Right forelimb (tissue), 1 donor: Measurements from ENCODE around the gene C7orf33.
"Not testable (repeated sequence)": the region's sequence is repeated elsewhere in the genome, so short reads cannot be mapped to it uniquely, and the experiment has no call there.

Source experiments
- DNase-seq: peaks from one replicate; pipeline ENCODE4 v3.0.0-alpha.2; 2018

The C7orf33 gene

DNA sequence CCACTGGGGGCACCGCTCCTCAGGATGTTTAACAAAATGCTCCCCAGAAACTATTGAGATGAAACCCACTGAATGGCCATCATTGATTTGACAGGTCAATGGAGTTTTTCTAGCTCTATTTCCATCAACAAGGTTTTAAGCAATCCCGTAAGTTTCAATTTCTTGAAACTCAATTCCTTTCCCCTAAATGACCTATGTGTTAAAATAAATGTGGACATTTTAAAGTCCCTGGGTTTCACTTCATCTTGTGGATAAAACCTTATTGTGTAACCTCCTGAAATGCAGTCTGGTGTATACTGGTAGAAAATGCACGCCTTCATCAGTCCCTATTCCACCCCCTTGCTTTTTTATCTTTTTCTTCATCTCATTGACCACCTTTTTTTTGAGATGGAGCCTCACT is 8.9 kb upstream of the C7orf33 start:
- DNase-seq = no peak

DNA sequence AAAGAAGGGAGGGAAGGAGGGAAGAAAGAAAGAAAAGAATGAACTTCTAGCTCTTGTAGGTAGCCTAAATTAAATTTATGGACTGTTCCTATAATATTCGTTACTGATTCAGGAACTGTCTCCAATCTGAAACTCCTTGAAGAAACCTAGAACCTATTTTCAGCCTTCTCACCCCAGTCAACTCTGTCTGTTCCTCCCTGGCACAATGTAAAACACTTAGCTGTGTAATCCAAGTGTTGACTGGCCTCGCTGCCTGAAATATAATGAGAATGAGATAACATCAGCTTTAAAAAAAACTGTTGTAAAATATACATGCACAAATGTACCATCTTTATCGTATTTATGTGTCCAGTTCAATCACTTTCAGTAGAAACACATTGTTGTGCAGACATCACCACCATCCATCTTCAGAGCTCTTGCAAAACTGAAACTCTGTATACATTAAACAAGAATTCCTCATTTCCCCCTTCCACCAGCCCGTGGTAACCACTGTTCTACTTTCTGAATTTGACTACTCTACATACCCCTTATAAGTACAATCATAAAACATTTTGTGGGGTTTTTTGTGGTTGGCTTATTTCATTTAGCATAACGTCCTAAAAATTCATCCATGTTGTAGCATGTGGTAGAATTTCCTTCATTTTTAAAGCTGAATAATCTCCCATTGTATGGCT is 6.3 kb upstream of the C7orf33 start:
- no peak for DNase-seq

DNA sequence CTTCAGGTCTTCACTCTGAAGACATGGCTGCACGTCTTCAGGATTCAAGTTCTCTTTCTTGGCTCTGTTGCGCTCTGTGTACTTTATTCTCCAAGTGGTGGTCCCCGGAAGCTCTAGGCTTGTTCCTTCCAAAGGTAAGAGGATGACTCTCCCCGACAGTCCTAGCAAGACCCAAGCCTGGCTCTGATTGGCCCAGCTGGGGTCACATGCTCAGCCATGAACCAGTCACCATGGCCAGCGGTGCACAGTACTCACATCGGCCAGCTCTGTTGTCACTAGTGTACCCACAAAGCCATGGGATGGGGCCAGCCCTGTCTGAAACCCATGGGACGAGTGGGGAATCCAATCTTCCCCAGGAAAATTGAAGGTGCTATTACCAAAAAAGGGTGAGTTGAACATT is 5.2 kb upstream of the C7orf33 start:
- no peak for DNase-seq

DNA sequence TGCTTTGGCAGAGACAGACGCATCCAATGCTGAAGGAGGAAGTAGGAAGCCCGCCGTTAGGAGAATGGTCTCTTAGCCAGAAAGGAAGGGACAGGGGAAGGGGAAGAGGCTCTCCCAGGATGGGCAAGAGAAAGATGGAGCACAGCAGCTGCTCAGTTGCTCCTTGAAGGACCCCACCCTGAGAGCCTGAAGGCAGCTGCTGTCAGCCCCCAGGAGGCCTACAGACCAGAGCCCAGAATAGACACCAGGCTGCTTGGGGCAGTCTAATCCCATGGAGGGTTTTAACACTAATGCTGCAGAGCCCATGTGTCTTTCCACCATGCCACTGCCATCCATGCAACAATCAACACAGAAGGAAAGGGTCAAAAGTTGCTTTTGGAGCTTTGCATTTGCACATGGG is 3.5 kb upstream of the C7orf33 start:
- no peak for DNase-seq

DNA sequence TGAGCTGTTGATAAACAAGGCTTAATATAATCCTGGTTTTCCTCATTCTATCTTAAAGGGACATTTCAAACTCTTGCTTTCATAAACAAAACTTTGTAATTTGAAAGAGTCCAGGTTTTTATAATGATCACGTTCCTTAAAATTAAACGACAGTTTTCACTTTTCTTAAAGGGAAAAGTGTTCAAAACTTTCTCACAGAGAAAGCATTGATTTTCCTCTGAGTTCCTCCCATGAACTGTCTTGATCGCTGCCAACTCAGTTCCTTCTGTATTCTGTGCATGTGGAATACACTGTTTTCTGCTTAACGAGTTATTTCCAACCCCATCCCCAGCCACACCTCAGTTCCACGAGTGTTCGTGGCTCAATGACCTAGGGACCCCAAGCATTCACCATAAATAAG is 2.4 kb upstream of the C7orf33 start:
- DNase-seq = no peak

DNA sequence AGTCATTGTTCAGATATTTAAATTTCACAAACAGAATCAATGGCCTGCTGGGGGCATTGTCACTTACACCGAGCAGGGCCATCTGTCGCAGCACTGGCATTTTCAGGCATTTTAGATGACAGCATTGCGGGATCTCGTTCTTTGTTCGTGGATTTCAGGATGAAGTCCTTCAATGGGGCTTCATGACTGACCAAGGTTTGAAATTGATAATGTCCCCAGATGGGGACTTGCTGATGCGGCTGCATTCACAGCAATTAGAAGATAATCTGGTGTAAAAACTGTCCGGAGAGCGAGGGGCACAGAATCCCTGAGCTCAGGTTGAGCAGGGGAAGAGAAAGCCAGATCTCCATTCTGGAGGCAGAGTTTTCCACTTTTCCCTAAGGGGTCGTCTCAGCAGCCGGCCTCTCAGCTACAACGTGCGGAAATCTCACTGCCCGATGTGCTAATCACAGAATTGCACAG is 1.9 kb upstream of the C7orf33 start:
- no peak for DNase-seq

DNA sequence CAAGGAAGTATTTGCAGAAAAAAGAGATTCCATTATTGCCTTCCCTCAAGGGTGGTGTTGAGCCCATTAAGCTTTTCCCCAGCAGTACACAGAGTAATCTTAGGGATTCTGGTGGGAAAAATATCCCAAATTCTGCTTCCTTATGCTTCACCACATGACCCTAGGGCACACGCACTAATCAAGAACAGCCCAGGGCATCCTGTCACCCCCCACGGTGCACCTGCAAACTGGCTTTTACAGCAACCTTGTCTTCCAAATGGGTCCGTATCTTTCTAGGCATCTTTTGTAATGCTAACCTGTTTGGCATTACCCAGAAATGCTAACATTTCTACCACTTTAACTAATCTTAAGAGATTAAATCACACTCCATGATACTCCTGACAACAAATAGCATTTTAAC is 926 bp upstream of the C7orf33 start:
- no peak for DNase-seq

DNA sequence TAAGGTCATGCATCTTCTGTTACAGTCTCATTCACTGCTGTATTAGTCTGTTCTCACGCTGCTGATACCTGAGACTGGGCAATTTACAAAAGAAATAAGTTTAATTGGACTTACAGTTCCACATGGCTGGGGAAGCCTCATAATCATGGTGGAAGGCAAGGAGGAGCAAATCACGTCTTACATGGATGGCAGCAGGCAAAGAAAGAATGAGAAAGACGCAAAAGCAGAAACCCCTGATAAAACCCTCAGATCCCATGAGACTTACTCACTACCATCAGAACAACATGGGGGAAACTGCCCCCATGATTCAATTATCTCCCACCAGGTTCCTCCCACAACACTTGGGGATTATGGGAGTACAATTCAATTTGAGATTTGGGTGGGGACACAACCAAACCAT is 5.8 kb downstream of the C7orf33 start:
- DNase-seq = not testable (repeated sequence)

DNA sequence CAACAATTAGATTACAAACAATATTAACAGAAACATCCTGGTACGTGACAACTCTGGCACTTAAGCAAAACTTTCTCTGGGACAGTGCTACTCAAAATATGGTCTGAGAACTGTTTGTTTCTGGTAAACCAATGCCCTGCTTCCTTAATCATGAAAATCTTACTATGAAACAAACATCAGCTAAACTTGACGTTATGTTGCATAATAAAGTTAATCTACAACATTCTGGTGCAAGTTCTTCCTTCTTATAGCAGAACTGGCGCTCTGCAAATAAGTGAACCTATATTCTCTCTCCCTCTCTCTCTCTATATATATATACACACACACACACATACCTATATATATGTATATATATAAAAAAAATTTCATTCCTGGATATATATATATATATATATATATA is 7.8 kb downstream of the C7orf33 start:
- DNase-seq = no peak

DNA sequence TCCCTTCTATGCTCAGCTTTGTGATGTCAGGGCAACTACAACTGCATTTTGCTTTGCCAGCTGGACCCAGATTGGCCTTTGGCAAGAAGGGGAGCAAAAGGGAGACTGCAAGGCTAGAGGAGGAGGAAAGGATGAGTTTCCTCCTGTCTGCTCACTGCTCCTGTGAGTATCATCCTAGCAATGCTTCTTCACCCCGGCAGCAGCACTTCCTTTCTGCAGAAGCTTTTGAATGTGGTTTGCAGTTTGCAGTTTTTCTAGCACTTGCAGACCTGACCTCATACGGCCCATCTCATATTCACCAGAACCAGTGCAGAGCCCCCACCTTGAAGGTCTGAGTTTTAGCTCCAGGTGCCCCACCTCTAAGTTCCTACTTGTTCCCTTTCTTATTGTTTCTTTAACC is 14.8 kb downstream of the C7orf33 start:
- DNase-seq = no peak

DNA sequence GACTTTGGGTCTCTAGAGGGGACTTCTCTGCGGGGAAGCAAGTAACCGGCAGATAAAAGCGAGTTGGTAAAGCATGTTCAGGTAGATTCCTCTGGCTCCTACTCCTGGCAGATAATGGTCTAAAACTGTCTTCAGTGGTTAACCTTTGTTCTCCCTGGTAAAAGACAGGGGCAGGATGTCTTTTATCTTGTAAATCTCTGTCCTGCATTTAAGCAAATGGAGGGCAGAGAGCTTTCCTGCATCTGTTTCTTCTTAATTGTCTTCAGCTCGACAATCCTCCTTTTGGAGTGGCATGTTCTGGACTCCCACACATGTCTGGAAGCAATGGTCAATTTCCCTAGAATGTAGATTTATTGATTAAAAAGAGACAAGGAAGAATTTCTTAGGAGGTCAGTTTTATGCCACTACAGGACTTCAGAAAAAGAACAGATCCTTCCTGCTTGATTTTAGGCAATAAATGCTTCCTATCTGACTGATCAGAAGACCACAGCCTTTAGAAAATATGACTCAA is 16.6 kb downstream of the C7orf33 start:
- DNase-seq = no peak

DNA sequence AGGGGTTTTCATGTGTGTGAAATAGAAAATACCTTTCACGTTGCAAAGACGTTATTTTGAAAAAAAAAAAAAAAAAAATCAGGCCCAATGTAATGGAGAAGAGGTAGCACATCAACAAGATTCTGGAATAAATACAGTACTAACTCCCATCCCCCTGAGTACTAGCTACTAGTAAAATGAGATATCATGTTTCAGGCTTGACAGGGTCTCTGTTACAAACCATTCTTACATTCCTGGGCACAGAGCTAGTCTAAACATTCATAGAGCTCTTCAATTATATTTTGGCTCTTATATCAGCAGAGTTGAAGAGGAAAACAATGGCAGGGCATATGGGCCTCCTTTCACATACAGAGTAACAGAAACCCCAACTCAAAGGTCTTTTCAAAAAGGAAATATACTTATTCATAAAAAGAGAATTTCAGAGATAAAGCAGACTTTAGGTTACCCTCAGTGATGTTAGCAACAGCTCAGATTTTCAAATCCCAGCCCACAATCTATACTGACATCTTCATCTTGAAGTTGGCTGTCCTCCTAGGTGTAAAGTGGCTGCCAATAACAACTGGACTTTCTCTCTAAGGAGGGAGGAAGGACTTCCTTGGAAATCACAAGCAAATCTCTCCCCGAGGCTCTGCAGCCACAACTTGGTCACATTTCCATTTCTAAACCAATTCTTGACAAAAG is 18.6 kb downstream of the C7orf33 start:
- no peak for DNase-seq

DNA sequence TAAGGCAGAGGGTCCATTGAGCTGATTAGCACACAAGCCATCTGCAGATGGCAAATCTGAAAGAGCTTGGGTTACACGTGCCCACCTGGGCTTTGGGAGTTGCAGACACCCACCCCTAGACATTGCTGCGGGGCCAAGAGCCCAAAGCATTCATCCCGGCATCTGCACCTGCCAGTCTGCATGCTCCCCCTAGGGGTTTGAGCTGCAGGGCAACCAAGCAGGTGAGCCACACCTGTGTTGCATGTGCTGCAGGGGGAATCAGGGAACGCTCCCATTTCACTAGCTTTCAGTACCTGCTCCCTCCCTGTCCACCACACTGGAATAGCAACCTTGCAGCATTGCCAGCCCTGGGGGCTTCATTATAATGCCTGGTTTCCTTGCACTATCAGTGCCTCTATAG is 21.1 kb downstream of the C7orf33 start:
- no peak for DNase-seq

DNA sequence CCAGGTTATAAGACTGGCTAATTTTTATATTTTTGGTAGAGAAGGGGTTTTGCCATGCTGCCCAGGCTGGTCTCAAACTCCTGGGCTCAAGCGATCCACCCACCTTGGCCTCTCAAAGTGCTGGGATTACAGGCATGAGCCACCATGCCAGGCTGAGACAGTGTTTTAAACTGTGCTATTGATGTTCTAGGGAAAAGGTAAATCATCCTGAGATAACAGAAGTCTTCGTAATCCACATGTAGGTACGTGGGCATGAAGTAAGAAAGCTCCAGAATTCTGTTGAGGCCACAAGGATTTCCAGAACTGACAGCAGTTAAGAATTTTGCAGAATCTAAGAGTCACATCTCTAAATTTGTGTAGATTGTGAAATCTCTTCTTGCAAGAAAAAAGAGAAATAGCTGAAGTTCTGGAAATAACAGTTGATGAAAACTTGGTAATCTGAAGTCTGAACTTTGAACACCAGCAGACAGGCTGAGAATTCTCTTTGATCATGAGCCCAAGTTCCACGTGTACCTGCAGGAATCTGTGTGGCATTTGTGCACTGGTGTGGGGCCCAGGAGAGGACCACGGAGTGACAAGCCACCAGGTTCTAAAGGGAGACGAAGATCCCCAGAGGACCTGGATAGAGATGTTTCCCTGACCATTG is 24.6 kb downstream of the C7orf33 start:
- no peak for DNase-seq

DNA sequence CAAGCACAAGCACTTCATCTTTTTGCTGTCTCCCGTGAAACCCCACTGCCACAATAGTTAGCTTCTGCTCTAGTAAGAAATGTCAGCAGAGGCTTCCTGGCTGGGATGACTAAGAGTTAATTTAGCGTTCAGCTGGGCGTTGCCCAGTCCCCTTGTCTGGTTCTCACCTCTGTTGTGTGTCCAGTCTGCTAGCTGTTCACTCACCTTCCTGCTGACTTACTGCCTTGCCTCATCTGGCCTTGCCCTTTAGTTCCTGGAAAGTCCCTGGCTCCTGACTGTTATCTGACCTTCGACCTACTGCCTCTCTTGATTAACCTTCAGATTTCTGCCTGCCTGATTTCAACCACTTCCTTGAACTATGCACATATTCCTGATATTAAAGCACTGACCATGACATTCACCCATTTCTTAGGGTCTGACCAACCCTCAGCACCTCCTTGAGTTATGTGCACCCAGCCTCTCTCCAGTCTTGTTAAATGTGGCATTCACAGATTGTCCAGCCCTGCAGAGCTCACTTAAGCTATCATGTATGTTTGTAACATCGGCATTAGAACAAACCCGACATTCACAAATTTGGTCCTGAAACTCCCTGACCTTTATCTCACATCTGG is 30.3 kb downstream of the C7orf33 start:
- no peak for DNase-seq

DNA sequence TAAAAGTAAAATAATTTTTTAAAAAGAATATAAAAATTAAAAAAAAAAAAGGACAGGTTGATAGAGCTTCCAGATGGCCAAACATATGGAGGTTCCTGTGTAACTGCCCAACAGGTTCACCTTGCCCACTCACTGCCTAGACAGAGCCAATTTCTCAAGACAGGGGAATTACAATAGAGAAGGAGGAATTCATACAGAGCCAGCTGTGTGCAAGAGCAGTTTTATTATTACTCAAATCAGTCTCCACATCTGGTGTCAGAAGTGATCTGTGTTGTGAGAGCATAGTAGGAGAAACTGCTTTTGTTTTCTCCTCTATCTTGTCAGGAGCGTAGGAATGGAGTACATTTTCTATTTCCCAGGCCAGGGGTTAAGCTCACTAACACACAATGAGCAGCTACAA is 31.0 kb downstream of the C7orf33 start:
- no peak for DNase-seq

DNA sequence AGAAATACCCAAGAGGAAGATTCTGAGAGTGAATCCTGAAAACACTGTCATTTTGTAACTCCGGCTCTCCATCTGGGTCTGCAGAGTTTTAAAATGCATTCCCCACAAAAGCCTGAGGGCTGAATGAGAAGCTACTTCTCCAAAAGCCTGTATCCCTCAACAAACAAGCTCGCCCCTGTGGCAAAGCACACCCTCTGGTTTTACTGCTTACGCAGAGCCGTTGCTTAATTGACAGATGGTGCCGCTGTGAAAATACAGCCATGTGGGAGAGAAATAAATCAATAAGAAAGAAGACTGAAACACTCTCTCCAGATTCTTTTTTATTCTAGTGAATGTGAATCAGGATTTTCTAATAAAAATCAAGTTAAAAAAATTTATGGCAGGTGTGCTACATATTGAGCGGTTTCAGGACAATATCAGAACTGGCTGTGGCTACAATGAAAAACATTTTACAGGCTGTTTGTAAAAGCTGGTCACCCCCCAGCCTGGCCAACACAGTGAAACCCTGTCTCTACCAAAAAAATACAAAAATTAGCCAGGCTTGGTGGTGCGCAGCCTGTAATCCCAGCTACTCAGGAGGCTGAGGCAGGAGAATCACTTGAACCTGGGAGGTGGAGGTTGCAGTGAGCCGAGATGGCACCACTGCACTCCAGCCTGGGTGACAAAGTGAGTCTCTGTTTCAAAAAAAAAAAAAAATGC is 32.5 kb downstream of the C7orf33 start:
- no peak for DNase-seq

DNA sequence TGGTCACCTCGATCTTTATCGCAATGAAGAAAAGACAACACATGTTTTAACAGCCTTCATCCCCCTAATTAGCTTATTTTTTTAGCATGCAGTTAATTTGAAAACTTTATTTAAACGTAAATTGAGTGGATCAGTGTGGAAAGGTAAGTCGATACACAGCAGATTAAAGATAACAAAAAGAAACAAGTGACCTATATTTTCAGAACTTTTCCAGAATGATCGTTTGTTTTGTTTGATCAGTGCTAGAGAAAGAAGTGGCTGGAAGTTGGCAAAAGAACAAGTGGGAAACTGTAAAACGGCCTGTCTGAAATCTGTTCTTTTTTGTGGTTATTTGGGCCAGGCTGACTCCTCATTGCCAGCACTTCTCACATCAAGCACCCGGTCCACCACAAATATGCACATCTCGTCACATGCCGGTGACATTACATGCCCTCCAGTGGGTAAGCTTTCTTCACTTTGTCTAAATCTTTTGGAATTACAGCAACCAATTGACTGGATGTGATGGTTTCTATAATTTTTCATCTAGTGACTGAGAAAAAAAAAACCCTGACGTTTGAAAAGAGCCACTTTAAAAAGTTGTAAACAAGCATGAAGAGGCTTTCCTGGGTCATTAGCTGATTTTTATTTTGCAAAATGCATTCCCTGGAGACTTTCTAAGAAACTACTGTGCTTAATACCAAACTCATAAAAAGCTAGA is 33.2 kb downstream of the C7orf33 start:
- no peak for DNase-seq

DNA sequence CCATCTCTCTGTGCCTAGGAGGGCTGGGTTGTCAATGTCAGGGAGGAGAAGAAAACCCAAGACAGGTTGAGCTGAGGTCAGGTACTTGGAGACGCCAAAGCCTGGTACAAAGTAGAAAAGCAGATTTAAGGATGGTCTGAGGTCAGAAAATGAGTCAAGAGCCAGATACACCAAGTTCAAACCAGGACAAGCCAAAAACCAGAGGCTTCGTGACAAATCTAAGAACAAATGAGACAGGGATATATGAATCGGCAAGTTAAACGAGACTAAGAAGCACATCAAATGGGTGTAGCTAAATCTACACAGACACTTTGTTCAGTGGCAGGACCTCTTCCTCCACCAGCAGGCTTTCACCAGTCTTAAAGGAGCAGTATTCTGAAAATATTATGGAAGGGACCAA is 34.2 kb downstream of the C7orf33 start:
- DNase-seq = no peak

DNA sequence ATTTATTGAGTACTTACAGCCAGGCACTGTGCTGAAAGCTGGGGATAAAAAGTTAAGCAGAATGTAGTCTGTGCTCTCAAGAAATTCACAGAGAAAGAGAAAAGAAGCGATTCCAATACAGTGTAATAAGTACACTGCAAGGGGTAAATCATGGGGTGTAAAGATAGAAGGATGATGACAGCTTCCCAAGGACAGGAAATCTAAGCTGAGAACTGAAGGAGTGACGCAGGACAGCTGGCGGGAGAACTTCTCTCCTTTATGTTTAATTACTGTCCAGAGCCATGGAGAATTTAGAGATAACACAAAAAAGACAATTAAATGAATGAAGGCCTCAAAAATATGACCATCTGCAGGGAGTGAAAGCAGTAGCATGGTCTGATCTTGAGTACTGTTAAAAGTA is 34.8 kb downstream of the C7orf33 start:
- DNase-seq = no peak

DNA sequence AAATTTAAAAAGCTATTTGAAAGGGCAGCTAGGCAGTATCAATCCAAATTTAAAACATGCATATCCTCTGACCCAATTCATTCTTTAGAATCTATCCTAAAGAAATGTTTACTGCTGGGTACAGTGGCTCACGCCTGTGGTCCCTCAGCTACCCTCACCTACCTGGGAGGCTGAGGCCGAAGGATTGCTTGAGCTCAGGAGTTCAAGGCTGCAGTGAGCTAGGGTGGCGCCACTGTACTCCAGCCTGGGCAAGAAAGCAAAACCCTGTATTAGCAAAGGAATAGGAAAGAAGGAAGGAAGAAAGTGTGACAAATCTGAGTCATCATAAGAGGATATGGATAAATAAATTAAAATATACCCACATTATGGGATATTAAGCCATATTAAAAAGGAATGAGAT is 36.3 kb downstream of the C7orf33 start:
- DNase-seq = no peak

DNA sequence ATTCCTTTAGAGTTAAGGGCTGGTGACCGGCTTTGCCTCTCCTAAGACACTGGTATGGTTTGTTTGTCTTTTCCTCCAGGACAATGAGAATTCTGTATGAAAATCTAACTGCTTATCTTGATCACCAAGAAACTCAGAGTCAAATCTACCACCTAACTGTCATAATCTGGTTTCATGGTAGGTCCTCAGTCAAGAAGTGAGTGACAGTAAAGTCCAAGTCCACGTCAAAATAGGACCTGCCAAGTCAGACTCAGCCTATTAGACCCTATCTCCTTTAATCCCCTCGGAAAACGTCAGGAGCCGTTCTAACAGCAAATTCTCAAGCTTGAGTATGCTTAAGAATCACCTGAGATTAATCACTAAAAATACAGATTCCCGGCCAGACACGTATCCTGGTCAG is 37.4 kb downstream of the C7orf33 start:
- no peak for DNase-seq
